Natural killer cell (primary cell): ENCODE measurements around the gene HSF2BP. TPM values are rescaled to one million over a fixed set of nuclear protein-coding genes. Genes with fewer than 3 reads are reported as not detected.

Experiments used
- ATAC-seq, 3 donors: fragments of 150-1000 bp in 2 of 3; fragments of 200-7000 bp in 1 of 3; cut with Tn5 transposase; 1 replicate in 1 of 3; 2 replicates in 2 of 3; pipeline ENCODE4 v1.10.0; 2021; ENCODE audit warnings: mild to moderate bottlenecking in 2 of 3, moderate library complexity in 2 of 3
- DNase-seq, 2 donors: peaks; one replicate each; pipeline versions ENCODE4 v3.0.0 to v3.0.0-alpha.2; 2013 to 2021; ENCODE audit warnings: mixed read lengths in 1 of 2
- H3K27ac ChIP-seq: one replicate; pipeline ENCODE4 v1.5.1; 2013; ENCODE audit warnings: mild to moderate bottlenecking, low read length
- H3K27me3 ChIP-seq: one replicate; pipeline ENCODE4 v1.6.1; 2013; ENCODE audit warnings: low read length; ENCODE audit not compliant: control insufficient read depth, insufficient read depth
- H3K36me3 ChIP-seq: one replicate; pipeline ENCODE4 v1.6.1; 2013; ENCODE audit warnings: low read length; ENCODE audit not compliant: control insufficient read depth, insufficient read depth
- H3K4me1 ChIP-seq: one replicate; pipeline ENCODE4 v1.6.1; 2013; ENCODE audit warnings: low read length; ENCODE audit not compliant: control insufficient read depth, insufficient read depth
- H3K4me3 ChIP-seq: one replicate; pipeline ENCODE4 v1.5.1; 2013; ENCODE audit warnings: low read length
- H3K9me3 ChIP-seq: one replicate; pipeline ENCODE4 v1.6.1; 2013; ENCODE audit warnings: low read length; ENCODE audit not compliant: control insufficient read depth, insufficient read depth
- H3K27ac Mint-ChIP-seq, 2 donors: one replicate each; pipeline ENCODE4 v1.8.0; 2022; ENCODE audit warnings: mild to moderate bottlenecking in 2 of 2, mixed read lengths in 2 of 2, moderate library complexity in 1 of 2
- H3K27me3 Mint-ChIP-seq, 2 donors: one replicate each; pipeline ENCODE4 v1.8.0; 2022; ENCODE audit warnings: low read depth in 2 of 2, mixed read lengths in 2 of 2
- H3K36me3 Mint-ChIP-seq: one replicate; pipeline ENCODE4 v1.8.0; 2022; ENCODE audit warnings: mixed read lengths
- H3K4me1 Mint-ChIP-seq, 2 donors: one replicate each; pipeline ENCODE4 v1.8.0; 2022; ENCODE audit warnings: mixed read lengths in 2 of 2
- H3K4me3 Mint-ChIP-seq: one replicate; pipeline ENCODE4 v1.8.0; 2022; ENCODE audit warnings: mild to moderate bottlenecking, moderate library complexity, mixed read lengths
- H3K9me3 Mint-ChIP-seq, 2 donors: one replicate each; pipeline ENCODE4 v1.8.0; 2022; ENCODE audit warnings: mixed read lengths in 2 of 2
- WGBS: methylation state at CpG from one replicate; pipeline ENCODE4 v1.1.7; 2013; ENCODE audit warnings: missing lambda C conversion rate; ENCODE audit not compliant: insufficient coverage; 5-methylcytosine and 5-hydroxymethylcytosine counted together
- intact Hi-C: fragments of 100-400 bp; cut with micrococcal nuclease; formaldehyde crosslinking; loops from one replicate; pipeline ENCODE4 v1.14.2; 2022
- total RNA-seq, 4 donors: library from RNA; stranded (reverse); fragments of 120-200 nt in 1 of 4; gene quantifications; one replicate each; pipeline versions ENCODE4 v1.2.3 to v1.2.4, GENCODE V29; 2013 to 2022
- TF ChIP-seq, protein P1 (sequence below): fragments of 200-600 bp; IDR thresholded peaks from one replicate; pipeline ENCODE4 v1.8.0; 2022; ENCODE audit warnings: antibody characterized with exemption

The HSF2BP gene
- total RNA-seq, 3 donors from 2014 or later (not counting 1 experiment from before 2014, with no cell fraction given): 0.33 to 0.39 TPM; not detected in 1

DNA sequence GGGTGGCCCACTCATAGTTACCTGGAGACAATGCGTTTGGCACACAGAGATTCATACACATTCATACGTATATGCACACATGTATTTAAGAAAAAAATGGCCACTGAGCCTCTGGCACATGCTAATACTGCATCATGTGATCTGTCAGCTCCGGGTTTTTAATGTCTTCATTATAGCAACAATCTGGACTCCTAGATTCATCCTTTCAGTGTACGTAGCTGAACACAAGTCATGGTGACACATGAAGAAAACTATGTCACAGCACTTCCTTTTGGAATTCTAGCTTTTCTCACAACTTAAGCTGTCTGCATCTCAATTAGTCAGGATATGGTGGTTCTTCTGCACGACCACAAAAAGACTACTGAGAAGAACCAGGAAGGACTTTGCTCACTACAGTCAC is 24.7 kb downstream of the HSF2BP start:
- DNase-seq (no peak), ATAC-seq (no peak)
- no peak overlapping the region for H3K27ac ChIP-seq
- Mint-ChIP-seq H3K4me1 (no peaks in the 10 kb centered on the region), H3K27ac (no peak overlapping the region), H3K9me3 (no peaks in the 10 kb centered on the region), H3K36me3 (no peaks in the 10 kb centered on the region), H3K4me3 (no peak overlapping the region), H3K27me3 (peaks cover 0 to 7% of the 10 kb centered on the region in 2 donors)
- TF ChIP-seq, protein P1, sequence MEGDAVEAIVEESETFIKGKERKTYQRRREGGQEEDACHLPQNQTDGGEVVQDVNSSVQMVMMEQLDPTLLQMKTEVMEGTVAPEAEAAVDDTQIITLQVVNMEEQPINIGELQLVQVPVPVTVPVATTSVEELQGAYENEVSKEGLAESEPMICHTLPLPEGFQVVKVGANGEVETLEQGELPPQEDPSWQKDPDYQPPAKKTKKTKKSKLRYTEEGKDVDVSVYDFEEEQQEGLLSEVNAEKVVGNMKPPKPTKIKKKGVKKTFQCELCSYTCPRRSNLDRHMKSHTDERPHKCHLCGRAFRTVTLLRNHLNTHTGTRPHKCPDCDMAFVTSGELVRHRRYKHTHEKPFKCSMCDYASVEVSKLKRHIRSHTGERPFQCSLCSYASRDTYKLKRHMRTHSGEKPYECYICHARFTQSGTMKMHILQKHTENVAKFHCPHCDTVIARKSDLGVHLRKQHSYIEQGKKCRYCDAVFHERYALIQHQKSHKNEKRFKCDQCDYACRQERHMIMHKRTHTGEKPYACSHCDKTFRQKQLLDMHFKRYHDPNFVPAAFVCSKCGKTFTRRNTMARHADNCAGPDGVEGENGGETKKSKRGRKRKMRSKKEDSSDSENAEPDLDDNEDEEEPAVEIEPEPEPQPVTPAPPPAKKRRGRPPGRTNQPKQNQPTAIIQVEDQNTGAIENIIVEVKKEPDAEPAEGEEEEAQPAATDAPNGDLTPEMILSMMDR: no peak
- intact Hi-C loops: no loop called here
- H3K4me1 ChIP-seq: no peaks in the 10 kb centered on the region
- H3K4me3 ChIP-seq: no peak overlapping the region
- WGBS: 87% methylated on average over 4 of the region's 5 CpGs
- no peaks in the 10 kb centered on the region for H3K36me3 ChIP-seq
- H3K9me3 ChIP-seq: no peaks in the 10 kb centered on the region
- no peaks in the 10 kb centered on the region for H3K27me3 ChIP-seq

DNA sequence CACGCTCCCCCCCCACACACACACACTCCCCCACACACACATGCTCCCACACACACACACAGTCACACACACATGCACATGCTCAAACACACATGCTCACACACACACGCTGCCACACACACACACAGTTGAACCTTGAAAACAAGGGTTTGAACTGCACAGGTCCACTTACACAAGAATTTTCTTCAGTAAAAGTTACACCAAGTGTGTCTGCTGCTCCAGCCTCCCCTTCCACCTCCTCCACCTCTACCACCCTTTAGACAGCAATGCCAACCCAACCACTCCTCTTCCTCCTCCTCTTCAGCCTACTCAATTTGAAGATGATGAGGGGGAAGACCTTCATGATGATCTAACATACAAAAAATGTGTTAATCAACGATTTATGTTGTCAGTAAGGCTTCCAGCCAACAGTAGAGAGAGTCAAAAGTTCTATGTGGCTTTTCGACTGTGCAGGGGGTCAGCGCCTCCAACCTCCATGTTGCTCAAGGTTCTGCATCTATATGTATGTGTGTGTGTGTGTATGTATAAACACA is 26.8 kb downstream of the HSF2BP start:
- Histone ChIP-seq H3K4me1 (no peaks in the 10 kb centered on the region), H3K4me3 (no peak overlapping the region), H3K9me3 (no peaks in the 10 kb centered on the region), H3K36me3 (no peaks in the 10 kb centered on the region), H3K27ac (no peak overlapping the region), H3K27me3 (no peaks in the 10 kb centered on the region)
- Mint-ChIP-seq H3K27ac (no peak overlapping the region), H3K4me1 (no peaks in the 10 kb centered on the region), H3K9me3 (no peaks in the 10 kb centered on the region), H3K4me3 (no peak overlapping the region), H3K27me3 (peaks cover 4 to 16% of the 10 kb centered on the region in 2 donors), H3K36me3 (no peaks in the 10 kb centered on the region)
- intact Hi-C loops: no loop called here
- TF ChIP-seq, protein P1: no peak
- ATAC-seq (no peak), DNase-seq (no peak)
- WGBS: 88% methylated on average over 4 of the region's 5 CpGs

DNA sequence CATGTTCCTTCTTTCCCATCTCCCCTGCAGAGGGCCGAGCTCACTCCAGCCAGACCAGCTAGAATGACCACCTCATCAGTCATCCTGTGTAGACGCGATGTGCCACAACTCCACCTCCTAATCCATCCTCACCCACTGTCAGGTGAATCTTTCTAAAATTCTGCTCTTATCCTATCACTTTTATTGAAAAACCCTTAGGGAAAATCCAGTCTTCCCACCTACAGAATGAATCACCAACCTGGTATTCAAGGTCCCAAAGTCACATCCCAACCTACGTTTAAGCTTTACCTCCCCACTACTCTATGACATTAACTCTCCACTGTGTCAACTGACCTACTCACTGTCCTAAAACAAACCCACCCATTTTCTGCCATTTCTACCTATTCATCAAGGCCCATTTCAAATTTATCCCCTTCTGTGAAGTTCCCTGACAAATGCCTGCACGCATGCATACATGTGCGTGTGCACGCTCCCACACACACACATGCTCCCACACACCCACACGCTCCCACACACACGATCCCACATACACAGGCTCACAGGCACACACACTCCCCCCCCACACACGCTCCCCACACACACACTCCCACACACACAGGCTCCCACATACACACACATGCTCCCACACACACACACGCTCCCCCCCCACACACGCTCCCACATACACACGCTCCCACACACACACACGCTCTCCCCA is 27.7 kb downstream of the HSF2BP start:
- Histone ChIP-seq H3K27me3 (no peaks in the 10 kb centered on the region), H3K9me3 (no peaks in the 10 kb centered on the region), H3K4me3 (no peak overlapping the region), H3K4me1 (no peaks in the 10 kb centered on the region), H3K27ac (no peak overlapping the region), H3K36me3 (no peaks in the 10 kb centered on the region)
- no peak overlapping the region for H3K4me3 Mint-ChIP-seq
- H3K27ac Mint-ChIP-seq: no peak overlapping the region
- intact Hi-C loops: no loop called here
- peaks cover 4 to 16% of the 10 kb centered on the region in 2 donors for H3K27me3 Mint-ChIP-seq
- 90% methylated on average over 14 of the region's 14 CpGs for WGBS
- DNase-seq: no peak
- no peak for ATAC-seq
- TF ChIP-seq, protein P1: no peak
- no peaks in the 10 kb centered on the region for H3K36me3 Mint-ChIP-seq
- no peaks in the 10 kb centered on the region for H3K9me3 Mint-ChIP-seq
- no peaks in the 10 kb centered on the region for H3K4me1 Mint-ChIP-seq

DNA sequence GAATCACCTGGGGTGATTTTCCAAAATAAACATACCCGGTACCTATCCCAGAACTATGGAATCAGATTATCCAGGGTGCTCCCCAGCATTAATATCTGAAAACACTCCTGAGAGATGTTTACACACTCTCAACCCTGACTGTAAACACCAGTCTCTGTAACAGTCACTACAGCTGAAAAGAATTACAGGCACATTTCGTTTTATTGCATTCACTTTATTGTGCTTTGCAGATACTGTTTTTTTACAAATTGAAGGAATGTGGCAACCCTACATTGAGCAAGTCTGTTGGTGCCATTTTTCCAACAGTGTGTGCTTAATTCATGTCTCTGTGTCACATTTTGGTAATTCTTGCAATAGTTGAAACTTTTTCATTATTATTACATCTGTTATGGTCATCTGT is 31.8 kb downstream of the HSF2BP start:
- H3K27ac Mint-ChIP-seq: no peak overlapping the region
- H3K36me3 Mint-ChIP-seq: no peaks in the 10 kb centered on the region
- 89% methylated on average over 2 of the region's 2 CpGs for WGBS
- intact Hi-C loops: no loop called here
- TF ChIP-seq, protein P1: no peak
- ATAC-seq: no peak
- H3K4me3 Mint-ChIP-seq: no peak overlapping the region
- no peak for DNase-seq
- no peaks in the 10 kb centered on the region for H3K4me1 Mint-ChIP-seq
- no peaks in the 10 kb centered on the region for H3K36me3 ChIP-seq
- H3K4me1 ChIP-seq: no peaks in the 10 kb centered on the region
- H3K9me3 ChIP-seq: no peaks in the 10 kb centered on the region
- no peak overlapping the region for H3K4me3 ChIP-seq
- no peaks in the 10 kb centered on the region for H3K27me3 ChIP-seq
- H3K27ac ChIP-seq: no peak overlapping the region
- peaks cover 7 to 39% of the 10 kb centered on the region in 2 donors for H3K27me3 Mint-ChIP-seq
- H3K9me3 Mint-ChIP-seq: no peaks in the 10 kb centered on the region
